HFF-Myc (cell line): ENCODE data around the gene EIF4A3.

ENCODE experiments used
- DNase-seq: peaks from one replicate; pipeline ENCODE4 v3.0.0-alpha.2; 2011; ENCODE audit warnings: low read depth; ENCODE audit errors: extremely low read depth
- H3K4me3 ChIP-seq: replicated peaks from 2 replicates; pipeline ENCODE4 v1.5.1; 2011; ENCODE audit warnings: low read depth, mild to moderate bottlenecking, control low read depth, low read length
- TF ChIP-seq, protein P1 (sequence below): IDR thresholded peaks from 2 replicates; pipeline ENCODE4 v1.5.1; 2012; ENCODE audit warnings: mild to moderate bottlenecking, low read depth, low read length, control low read depth; ENCODE audit errors: missing control alignments

Gene EIF4A3

DNA sequence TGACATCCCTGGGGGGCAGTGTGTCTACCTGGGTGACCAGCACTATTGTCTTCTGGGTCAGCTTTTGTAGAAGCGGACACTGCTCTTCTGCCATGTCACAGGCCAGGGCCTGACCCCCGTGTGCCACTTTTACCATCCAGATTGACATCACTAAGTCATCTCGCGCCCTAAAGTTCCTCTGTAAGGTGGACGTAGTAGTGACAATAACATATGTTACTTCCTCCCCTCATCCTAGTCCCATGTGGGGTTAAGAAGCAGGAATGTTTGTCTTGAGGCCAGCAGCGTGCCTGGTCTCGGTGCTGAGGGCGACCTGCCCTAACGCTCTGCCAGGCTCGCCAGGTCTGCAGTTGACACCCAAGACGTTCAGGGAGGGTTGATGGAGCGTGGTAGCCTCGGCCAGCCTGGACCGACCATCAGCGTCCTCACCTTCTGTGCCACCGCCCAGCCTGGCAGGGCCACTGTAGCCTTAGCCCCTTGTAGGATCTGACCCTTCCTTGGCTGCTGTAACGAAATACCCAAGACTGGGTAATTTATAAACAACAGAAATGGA lies 24.8 kb downstream of the EIF4A3 start:
- no peak for DNase-seq
- TF ChIP-seq, protein P1, sequence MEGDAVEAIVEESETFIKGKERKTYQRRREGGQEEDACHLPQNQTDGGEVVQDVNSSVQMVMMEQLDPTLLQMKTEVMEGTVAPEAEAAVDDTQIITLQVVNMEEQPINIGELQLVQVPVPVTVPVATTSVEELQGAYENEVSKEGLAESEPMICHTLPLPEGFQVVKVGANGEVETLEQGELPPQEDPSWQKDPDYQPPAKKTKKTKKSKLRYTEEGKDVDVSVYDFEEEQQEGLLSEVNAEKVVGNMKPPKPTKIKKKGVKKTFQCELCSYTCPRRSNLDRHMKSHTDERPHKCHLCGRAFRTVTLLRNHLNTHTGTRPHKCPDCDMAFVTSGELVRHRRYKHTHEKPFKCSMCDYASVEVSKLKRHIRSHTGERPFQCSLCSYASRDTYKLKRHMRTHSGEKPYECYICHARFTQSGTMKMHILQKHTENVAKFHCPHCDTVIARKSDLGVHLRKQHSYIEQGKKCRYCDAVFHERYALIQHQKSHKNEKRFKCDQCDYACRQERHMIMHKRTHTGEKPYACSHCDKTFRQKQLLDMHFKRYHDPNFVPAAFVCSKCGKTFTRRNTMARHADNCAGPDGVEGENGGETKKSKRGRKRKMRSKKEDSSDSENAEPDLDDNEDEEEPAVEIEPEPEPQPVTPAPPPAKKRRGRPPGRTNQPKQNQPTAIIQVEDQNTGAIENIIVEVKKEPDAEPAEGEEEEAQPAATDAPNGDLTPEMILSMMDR, result no peak

DNA sequence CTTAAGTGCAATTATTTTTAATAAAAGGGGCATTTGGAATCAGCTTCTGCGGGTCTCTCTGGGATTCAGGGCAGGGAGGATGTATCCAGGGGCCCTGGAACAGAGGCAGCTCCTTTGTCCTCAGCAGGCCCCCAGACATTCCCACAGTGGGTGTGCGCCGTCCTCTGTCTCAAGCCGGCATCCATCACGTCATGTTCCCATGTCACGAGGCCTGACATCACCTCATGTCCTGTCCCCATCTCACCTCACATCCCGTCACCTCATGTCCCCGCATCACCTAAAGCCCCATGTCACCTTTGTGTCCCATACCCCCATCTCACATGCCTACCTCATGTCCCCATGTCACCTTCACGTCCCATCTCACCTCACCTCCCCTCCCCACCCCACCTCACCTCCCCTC lies 27.1 kb downstream of the EIF4A3 start:
- TF ChIP-seq, protein P1, result no peak
- H3K4me3 ChIP-seq, result no peak overlapping the region
- no peak for DNase-seq

More for the DNA sequence above, 24.8 kb downstream of the EIF4A3 start:
- H3K4me3 ChIP-seq, result no peak overlapping the region

DNA sequence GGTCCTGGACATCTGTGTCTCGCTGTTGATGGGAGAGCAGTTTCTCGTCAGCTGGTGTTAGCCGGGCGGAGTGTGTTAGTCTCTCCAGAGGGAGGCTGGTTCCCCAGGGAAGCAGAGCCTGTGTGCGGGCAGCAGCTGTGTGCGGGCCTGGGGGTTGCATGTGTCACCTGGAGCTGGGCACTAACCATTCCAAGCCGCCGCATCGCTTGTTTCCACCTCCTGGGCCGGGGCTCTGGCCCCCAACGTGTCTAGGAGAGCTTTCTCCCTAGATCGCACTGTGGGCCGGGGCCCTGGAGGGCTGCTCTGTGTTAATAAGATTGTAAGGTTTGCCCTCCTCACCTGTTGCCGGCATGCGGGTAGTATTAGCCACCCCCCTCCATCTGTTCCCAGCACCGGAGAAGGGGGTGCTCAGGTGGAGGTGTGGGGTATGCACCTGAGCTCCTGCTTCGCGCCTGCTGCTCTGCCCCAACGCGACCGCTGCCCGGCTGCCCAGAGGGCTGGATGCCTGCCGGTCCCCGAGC lies 27.6 kb downstream of the EIF4A3 start:
- no peak overlapping the region for H3K4me3 ChIP-seq
- TF ChIP-seq, protein P1, result no peak
- no peak for DNase-seq

DNA sequence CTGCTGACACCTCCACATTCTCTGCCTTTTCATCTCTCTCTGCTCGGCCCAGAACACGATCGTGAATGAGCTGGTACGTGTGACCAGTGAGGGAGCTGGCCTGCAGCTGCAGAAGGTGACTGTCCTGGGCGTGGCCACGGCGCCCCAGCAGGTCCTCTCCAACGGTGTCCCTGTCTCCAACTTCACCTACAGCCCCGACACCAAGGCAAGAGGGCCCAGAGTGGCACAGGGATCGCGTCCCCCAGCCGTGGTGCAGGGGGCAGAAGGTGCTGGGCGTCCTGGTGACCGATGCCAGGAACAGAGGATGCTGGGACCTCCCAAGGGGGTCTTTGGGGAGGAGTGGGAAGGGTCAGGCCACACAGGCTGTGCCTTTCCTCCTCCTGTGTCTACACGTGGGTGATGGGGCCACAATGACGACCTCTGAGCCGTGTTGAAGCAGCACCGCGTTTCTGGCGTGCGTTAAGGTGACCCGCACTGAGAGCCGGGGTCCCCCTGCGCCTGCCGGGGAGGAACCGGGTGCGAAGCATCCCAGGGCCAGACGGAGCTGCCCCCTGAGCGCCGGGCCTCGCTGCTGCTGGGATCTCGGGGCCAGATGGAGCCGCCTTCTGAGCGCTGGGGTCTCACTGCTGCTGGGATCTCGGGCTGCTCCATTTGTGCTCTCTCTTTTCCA lies 28.2 kb downstream of the EIF4A3 start:
- TF ChIP-seq, protein P1, result no peak
- no peak overlapping the region for H3K4me3 ChIP-seq
- DNase-seq, result no peak

DNA sequence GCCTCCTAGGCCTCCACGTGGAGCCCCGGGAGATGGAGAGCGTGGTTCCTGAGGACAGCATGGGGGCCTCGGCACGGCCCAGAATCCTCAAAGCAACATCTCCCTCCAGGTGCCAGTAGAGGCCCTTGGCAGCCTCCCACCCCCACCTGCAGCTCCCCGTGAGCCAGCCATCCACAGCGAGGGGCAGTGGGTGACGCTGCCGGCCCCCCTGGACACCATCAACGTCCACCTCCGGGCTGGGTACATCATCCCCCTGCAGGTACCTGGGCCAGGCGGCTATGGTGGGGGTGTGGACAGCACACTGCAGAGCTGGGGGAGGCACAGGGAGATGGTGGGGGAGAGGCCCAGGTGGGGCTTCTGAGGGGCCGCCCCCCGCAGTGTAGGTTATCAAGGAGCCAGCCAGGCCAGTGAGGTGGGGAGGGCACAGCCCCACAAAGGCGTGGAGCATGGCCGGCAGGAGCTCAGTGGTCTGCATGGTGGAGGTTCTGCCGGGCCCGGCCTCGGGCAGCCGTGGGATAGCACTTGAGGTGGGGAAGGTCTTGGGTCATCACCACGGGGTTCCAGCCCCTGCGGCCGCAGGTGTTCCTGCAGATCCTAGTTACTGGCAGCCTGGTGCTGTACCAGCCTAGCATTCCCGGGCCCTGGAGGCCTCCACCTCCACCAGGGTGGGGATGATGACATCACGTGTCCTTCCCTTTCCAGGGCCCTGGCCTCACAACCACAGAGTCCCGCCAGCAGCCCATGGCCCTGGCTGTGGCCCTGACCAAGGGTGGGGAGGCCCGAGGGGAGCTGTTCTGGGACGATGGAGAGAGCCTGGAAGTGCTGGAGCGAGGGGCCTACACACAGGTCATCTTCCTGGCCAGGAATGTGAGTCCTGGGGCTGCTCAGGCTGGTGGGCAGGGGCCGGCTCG lies 29.2 kb downstream of the EIF4A3 start:
- TF ChIP-seq, protein P1, result no peak
- no peak for DNase-seq
- H3K4me3 ChIP-seq, result no peak overlapping the region

DNA sequence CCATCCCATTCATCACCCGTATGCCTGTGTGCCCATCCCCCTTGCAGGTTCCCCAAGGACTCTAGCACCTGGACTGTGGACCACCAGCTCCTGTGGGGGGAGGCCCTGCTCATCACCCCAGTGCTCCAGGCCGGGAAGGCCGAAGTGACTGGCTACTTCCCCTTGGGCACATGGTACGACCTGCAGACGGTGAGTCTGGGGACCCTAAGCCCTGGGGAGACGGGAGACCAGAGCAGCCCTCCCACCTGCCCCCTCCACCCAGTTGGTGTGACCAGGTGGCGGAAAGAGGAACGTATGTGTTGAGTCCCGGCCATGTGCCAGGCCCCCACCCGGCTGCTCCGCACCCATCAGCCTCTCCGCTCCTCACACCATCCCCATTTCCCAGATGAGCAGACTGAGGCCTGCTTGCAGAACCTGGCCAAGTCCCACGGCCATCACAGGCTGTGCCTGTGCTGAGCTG lies 30.0 kb downstream of the EIF4A3 start:
- DNase-seq, result no peak
- no peak overlapping the region for H3K4me3 ChIP-seq
- TF ChIP-seq, protein P1, result no peak
